HG03571 (cell line): Measurements from ENCODE around the gene DICER1.
"Not testable (repeated sequence)": the region's sequence is repeated elsewhere in the genome, so short reads cannot be mapped to it uniquely, and the experiment has no call there.

Source experiments
- ATAC-seq: cut with Tn5 transposase; IDR thresholded peaks from one replicate; pipeline ENCODE4 v1.9.1; 2021; ENCODE audit not compliant: unreplicated experiment

DICER1 gene

GRCh38 chr14:95150910-95151309, 6.4 kb downstream of the DICER1 start:
- ATAC-seq = no peak

GRCh38 chr14:95149441-95149840, 7.9 kb downstream of the DICER1 start:
- ATAC-seq = no peak

- ATAC-seq = no peak
Measured at GRCh38 chr14:95147597-95147996, 9.7 kb downstream of the DICER1 start.

GRCh38 chr14:95146079-95146771, 11.1 kb downstream of the DICER1 start:
- ATAC-seq = no peak

GRCh38 chr14:95144849-95145248, 12.5 kb downstream of the DICER1 start:
- ATAC-seq = no peak

GRCh38 chr14:95143808-95144620, 13.3 kb downstream of the DICER1 start:
- no peak for ATAC-seq

GRCh38 chr14:95142208-95142607, 15.1 kb downstream of the DICER1 start:
- no peak for ATAC-seq

GRCh38 chr14:95141684-95142083, 15.6 kb downstream of the DICER1 start:
- ATAC-seq = no peak

GRCh38 chr14:95140060-95140858, 17.1 kb downstream of the DICER1 start:
- no peak for ATAC-seq

- no peak for ATAC-seq
Measured at GRCh38 chr14:95138876-95139275, 18.5 kb downstream of the DICER1 start.

GRCh38 chr14:95138455-95138854, 18.9 kb downstream of the DICER1 start:
- not testable (repeated sequence) for ATAC-seq

GRCh38 chr14:95137804-95138167, 19.5 kb downstream of the DICER1 start:
- ATAC-seq = no peak

GRCh38 chr14:95137164-95137803, 20.0 kb downstream of the DICER1 start:
- no peak for ATAC-seq

GRCh38 chr14:95136631-95137030, 20.7 kb downstream of the DICER1 start:
- ATAC-seq = no peak

- ATAC-seq = no peak
Measured at GRCh38 chr14:95134304-95134933, 22.9 kb downstream of the DICER1 start.

GRCh38 chr14:95133282-95133681, 24.0 kb downstream of the DICER1 start:
- ATAC-seq = no peak

GRCh38 chr14:95132760-95133159, 24.6 kb downstream of the DICER1 start:
- ATAC-seq = no peak

- ATAC-seq = no peak
Measured at GRCh38 chr14:95130549-95130948, 26.8 kb downstream of the DICER1 start.

- ATAC-seq = no peak
Measured at GRCh38 chr14:95128140-95128539, 29.2 kb downstream of the DICER1 start.

GRCh38 chr14:95127531-95127911, 29.8 kb downstream of the DICER1 start:
- ATAC-seq = no peak
